RKO (cell line): ENCODE data around the gene LPCAT1.
"Not testable (repeated sequence)": the region's sequence is repeated elsewhere in the genome, so short reads cannot be mapped to it uniquely, and the experiment has no call there.

Source experiments
- DNase-seq: peaks from one replicate; pipeline ENCODE4 v3.0.0-alpha.2; 2016; ENCODE audit warnings: low spot score

The LPCAT1 gene

DNA sequence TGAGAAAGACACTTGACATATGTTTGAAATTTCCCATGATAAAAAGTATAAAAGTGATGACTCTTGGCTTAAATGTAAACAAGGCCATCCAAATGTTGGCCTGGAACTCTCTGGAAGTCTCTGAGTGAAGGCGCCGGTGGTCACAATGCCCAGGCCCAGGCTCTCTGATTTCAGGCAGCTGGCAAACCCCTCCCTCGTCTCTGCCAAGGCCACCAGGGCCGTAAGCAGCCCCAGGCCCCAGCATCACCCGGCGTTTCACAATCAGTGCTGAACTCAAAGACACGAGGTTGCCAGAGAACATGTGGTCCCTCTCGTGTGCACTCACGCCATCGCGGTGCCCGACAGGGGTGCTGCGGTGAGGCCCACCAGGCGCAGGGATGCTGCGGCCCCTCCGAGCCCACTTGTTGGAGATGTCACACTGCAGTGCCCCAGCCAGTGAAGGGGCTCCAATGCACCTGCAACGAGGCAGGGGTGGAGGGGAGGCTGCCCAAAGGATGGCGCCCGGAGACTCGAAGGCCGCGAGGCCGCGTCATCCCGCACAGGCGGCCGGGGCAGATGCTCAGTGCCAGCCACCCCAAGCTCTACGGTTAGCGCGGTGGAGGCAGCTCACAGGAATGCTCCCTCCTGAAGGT lies 15.0 kb downstream of the LPCAT1 start:
- no peak for DNase-seq

- no peak for DNase-seq
Measured at GRCh38 chr5:1507961-1508658, 15.7 kb downstream of the LPCAT1 start.

GRCh38 chr5:1507457-1507856 lies 16.3 kb downstream of the LPCAT1 start:
- no peak for DNase-seq

GRCh38 chr5:1507014-1507375 lies 16.8 kb downstream of the LPCAT1 start:
- no peak for DNase-seq

DNA sequence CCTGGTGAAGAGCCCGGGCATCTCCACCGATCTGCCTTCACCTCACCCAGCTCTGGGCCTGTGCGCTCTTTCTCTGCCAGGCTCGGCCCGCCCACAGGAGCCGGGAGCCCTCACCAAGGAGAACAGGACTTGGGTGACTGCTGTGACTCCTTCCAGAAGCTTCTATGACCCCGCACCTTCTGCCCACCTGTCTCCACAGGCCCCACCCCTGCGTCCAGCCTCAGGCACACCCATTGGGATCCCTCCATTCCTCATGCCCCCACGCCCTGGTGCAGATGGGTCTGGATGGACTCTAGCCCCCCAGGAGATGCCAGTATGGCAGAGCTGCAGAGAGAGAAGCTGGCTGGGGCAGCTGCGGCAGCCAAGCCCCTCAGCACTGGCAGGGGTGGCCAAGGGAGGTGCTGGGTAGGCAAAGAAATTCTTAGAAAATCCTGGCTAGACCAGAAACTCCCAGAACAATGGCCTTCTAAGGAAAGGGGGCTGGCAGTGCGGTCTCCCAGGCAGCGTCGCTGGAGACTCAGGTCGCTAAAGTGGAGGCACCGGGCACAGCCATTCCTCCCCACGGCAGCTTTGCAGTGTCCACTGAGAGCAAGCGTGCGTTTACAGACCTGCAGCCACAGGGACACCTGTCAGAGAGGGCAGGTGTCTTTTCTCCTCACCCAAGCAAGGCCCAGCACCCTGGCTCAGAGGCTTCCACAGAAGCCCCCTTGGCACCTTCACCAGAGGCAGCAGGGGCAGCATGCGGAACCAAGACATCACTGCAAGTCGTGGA lies 17.3 kb downstream of the LPCAT1 start:
- DNase-seq: no peak

- no peak for DNase-seq
Measured at GRCh38 chr5:1505506-1506241, 18.1 kb downstream of the LPCAT1 start.

DNA sequence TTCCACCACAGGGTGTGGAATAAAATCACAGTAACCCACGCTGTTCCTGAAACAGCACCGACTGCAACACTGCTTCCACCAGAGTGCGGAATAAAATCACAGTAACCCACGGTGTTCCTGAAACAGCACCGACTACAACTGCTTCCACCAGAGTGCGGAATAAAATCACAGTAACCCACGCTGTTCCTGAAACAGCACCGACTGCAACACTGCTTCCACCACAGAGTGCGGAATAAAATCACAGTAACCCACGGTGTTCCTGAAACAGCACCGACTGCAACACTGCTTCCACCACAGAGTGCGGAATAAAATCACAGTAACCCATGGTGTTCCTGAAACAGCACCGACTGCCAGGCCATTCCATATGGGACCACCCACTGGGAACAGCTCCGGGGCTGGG lies 18.7 kb downstream of the LPCAT1 start:
- not testable (repeated sequence) for DNase-seq

- DNase-seq: no peak
Measured at GRCh38 chr5:1504617-1505016, 19.1 kb downstream of the LPCAT1 start.

- no peak for DNase-seq
Measured at GRCh38 chr5:1504069-1504595, 19.6 kb downstream of the LPCAT1 start.

GRCh38 chr5:1503241-1504068 lies 20.3 kb downstream of the LPCAT1 start:
- DNase-seq: no peak

DNA sequence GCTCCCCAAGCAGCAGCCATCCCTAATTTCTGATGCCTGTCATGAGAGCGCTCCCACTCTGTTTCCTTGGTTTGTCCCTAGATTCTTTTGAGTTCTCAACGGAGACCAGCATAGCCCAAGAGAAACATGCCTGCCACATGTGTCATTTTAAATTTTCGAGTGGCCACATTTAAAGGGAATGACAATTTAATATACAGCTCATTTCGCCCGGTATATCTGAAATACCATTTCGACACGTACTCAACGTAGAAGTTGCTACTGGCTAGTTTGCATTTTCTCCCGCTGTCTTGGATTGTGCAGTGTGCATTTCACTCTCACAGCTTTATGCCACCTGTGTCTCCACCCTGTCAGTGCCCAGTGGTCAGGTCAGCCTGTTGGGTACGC lies 21.0 kb downstream of the LPCAT1 start:
- DNase-seq: no peak

GRCh38 chr5:1502046-1502736 lies 21.6 kb downstream of the LPCAT1 start:
- no peak for DNase-seq

DNA sequence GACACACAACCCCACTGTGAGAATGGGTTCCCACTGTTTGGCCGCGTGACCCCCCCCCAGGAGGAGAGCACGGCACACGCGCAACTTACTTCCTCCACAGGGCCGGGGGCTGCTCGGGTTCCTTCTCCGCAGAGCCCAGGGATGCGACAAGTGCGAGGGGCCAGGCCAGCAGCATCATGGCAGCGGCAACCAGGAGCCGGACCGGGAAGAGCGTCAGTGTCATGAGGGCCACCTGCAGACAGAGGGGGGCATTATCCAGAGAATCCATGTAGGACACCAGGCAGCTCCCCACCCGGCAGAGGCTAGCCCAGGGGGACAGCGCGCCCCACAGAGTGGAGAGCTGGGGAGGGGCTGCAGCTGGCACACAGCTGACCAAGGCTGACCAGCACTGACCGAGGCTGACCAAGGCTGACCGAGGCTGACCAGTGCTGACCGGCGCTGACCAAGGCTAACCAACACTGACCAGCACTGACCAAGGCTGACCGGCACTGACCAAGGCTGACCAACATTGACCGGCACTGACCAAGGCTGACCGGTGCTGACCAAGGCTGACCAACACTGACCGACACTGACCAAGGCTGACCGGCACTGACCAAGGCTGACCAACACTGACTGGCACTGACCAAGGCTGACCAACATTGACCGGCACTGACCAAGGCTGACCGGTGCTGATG lies 22.3 kb downstream of the LPCAT1 start:
- DNase-seq: no peak

GRCh38 chr5:1500411-1501091 lies 23.2 kb downstream of the LPCAT1 start:
- no peak for DNase-seq

DNA sequence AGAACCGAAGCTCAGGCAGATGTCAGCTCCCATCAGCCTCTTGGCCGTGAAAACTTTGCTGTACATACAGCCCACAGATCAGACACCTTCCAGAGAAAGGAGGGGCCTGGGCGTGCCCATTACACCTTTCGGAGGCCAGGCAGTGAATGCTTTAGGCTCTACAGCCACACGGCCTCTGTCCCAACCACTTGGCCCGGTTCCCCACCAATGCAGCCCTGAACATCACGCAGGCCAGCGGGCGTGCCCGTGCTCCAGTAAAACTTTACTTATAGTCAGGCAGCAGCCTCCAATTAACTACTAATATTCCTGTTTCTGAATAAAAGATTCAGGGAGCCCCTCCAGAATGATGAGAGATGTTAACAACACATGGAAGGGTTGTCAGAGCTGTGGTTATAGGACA lies 23.9 kb downstream of the LPCAT1 start:
- DNase-seq: no peak

GRCh38 chr5:1498623-1499416 lies 24.9 kb downstream of the LPCAT1 start:
- DNase-seq: no peak

DNA sequence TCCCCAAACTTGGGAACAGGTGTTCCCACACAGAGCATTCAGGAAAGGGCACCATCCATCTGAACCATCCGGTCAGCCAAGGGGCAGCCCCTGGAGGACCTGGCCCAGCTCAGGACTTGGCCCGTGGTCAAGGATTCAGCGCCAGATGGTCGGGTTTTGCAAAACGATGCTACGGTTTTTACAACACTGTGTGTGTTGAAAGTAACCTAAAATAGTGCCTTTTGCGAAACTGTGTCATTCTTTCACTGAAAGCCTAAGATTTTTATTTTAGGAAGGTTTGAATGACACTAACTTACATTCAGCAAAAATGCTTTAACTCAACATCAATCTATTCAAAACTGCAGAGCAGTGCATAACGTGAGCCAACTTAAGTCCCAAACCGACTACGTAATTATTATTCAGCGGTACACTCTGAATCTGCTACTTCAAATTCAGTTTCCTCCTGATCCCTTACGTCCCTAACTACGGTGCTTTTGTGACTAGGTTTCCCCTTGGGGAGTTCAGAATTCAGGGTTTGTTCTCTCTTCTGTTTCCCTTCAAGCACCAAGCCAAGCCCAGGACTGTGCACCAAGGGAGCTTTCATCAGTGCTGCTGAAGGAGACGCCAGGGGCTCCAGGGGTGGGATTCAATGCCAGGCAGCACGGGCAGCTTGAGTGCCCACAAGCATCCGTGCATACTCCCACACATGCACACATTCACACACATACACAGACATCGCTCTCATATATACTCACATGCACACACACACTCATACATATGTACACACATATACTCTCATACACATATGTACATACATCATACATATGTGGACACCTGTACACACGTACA lies 25.8 kb downstream of the LPCAT1 start:
- DNase-seq: no peak

- DNase-seq: no peak
Measured at GRCh38 chr5:1497242-1497777, 26.4 kb downstream of the LPCAT1 start.
